CD4-positive, alpha-beta T cell treated with Interleukin-4 for 4 hours (primary cell): Measurements from ENCODE around the gene HLA-F.

Source experiments
- DNase-seq: peaks from one replicate; pipeline ENCODE4 v3.0.0-alpha.2; 2020

Gene HLA-F

DNA sequence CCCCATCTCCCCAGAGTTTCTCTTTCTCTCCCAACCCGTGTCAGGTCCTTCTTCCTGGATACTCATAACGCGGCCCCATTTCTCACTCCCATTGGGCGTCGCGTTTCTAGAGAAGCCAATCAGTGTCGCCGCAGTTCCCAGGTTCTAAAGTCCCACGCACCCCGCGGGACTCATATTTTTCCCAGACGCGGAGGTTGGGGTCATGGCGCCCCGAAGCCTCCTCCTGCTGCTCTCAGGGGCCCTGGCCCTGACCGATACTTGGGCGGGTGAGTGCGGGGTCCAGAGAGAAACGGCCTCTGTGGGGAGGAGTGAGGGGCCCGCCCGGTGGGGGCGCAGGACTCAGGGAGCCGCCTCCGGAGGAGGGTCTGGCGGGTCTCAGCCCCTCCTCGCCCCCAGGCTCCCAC lies at the start of gene HLA-F:
Gene HLA-F, plus strand, starts transcription at position 173 of the 404 bp plus-strand sequence. Its CDS starts 30 bp downstream, at position 203.
- peak; percentile 94 for DNase-seq

DNA sequence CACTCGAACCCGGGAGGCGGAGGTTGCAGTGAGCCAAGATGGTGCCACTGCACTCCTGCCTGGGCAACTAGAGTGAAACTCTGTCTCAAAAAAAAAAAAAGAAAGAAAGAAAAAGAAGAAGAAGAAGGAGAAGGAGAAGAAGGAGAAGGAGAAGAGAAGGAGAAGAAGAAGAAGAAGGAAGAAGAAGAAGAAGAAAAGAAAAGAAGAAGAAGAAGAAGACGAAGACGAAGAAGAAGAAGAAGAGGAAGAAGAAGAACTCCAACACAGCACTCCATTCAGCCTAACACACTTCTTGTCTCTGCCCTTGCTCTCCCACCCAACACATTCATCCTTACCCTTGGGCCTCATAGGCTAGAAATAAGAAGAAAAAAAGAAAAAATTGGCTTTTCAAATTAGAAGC lies 49.2 kb upstream of the HLA-F start:
- DNase-seq: no peak

DNA sequence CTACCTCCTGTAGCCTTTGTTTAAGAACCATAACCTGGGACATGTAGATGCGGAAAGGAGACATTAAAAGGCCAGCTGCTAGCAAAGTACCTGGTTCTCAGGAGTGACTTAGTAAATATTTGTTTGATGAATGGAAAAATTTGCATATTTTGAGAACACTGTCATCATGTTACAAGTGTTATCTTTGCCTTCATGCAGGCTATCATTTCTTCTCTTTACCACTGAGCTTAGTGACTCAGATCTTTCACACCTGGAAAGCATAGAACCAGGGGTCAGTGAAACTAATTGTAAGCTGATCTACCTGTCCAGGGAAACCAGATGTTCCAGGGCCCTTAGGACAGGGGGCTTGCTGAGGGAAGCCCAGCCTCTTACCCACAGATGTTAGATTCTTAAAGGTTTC lies 47.7 kb upstream of the HLA-F start:
- no peak for DNase-seq

DNA sequence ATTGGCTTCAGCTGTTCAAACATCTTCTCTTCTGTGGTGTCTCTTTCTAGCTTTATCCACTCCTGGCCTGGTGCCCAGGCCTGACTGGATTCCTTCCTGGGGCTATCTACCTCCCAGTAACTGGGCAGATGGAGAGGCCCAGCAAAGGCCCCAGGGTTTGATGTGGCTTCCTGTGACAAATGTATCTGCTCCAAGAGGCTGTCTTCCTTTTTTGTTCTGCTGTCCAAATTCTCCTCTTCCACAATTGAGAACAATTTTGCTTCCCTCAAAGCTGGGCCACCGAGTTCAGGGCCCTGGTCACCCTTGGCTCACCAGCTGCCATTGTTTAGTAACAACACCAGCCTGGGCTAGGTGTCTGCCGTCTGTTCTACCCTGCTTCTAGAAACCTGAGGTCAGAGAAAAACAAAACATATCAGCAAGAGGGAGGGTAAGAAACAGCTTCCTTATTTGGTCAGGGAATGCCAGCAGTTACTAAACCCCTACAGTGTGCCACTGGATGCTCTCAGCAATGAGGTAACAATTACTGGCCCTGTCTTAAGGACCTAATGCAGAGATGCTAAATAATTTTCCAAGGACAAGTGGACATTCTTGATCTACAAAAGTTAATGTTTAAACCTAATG lies 46.1 kb upstream of the HLA-F start:
- DNase-seq: no peak

DNA sequence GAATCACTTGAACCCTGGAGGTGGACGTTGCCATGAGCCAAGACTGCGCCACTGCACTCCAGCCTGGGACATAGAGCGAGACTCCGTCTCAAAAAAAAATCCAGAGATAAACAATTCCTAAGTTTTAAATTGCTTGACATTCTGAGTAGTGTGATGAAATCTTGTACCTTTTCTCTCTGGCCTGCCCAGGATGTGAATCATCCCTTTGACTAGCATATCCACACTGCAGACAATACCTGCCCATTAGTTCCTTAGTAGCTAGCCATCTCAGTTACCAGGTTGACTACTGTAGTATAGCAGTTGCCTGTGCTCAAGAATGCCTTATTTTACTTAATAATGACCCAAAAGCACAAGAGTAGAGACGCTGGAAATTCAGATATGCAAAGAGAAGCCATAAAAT lies 45.1 kb upstream of the HLA-F start:
- DNase-seq: no peak

DNA sequence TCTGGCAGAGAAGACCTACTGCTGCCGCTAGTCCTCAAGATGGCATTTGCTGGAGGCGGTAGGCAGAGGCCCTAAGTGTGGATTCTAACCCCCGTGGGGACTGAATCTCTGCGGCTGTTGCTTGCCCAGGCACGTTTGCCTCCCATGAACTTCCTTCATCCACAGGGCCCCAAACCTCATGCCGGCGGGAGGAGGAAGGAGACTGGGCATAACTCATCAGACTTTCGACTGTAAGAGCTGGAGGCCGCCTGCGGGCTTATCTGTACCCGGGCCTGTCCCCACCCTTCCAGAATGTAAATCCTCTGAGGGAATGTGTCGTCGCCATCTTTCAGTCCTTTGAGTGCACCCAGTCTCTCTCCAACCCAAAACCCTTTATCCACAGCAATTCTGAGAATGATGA lies 43.3 kb upstream of the HLA-F start:
- no peak for DNase-seq

DNA sequence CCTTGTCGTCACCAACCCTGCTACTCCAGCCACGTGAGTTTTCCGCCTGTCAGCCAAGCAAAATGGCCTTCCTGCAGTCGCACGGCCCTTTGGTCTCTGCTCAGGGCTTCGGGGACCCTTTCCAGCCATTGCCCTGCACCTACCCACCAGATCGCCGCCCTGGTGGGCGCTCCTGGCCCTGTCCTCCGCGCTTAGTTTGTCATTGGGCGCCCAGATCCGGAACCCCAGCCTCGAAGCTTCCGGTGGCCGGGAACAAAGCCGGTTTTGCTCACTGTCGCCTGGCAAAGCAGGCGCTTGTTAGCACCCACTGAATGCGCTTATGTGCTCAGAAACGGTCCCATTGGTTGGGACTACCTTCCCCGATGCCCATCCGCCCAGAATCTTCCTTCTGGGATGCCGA lies 42.8 kb upstream of the HLA-F start:
- DNase-seq: no peak

DNA sequence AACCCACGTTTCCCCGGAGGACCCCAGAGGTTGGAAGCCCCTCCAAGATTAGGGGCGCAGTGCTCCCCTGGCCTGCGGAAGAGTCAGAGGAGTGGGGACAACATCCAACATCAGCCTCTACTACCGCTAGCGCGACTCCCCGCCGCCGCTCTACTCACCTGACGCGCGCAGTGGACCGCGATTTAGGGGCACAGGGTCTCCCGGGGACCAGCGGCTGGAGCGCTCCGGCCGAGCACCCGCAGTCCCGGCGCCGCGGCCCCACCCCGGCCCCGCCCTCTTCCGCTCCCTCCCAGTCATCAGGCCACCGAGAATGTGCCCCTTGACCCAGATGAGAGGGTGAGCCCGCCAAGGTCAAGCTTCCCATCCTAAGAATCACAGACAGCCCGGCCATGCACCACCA lies 42.3 kb upstream of the HLA-F start, which contains the start of gene ZFP57:
Gene ZFP57, minus strand, starts transcription at position 249 of the 400 bp plus-strand sequence. CDS start 4,149 bp downstream, outside the sequence.
- DNase-seq: no peak

DNA sequence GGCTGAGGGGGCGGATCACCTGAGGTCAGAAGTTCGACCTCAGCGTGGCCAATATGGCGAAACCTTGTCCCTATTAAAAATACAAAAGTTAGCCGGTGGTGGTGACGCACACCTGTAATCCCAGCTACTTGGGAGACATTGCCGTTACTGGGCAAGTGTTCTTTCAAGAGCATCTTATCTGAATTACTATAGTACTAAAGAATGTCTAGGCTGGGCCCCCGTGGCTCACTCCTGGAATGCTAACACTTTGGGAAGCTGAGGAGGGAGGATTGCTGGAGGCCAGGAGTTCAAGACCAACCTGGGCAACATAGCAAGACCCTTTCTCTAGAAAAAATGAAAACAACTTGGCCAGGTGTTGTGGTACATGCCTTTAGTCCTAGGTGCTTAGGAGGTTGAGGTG lies 41.4 kb upstream of the HLA-F start:
- no peak for DNase-seq

DNA sequence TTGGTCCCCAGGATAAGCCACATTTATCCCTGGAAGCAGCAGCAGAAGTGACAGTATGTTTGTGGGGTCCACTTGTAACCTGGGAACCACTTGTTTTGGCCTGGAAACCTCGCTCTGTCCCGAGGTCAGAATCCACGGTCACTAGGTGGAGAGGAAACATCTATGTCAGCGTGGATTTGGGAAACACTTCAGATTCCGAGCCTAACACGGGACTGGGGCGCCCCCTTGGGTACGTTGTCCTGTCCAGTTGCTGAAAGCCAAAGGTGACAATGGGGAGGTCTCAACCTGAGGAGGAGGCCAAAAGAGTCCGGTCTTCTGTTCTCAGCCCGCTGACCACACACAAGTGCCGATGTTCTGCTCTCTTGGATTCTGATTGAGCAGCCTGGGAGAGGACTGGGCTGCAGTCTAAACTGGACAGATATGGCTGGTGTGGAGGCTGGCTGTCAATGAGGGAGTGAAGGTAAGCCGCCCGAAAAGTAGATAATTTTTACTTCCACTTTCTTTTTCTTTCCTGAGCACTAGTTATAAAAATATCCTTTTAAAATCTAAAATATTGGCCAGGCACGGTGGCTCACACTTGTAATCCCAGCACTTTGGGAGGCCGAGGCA lies 37.4 kb upstream of the HLA-F start:
- DNase-seq: no peak

DNA sequence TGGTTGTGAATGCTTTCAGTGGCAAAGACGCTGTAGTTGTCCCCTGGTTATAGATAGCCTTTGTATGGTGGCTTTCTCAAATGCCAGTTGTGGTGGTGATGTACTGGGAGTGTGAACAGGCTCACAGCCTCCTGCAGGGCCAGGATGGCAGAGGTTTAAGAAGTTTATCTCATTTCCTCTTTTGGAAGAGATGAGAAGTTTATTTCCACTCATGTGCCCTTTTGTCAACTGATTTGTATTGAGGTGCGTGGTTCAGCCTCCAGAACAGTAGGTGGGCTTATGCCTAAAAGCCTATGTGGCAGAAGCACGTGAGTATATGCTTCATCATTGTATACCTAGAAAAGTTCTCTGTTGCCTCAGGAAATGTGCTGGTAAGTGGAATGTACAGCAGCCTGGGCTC lies 28.6 kb upstream of the HLA-F start:
- no peak for DNase-seq

DNA sequence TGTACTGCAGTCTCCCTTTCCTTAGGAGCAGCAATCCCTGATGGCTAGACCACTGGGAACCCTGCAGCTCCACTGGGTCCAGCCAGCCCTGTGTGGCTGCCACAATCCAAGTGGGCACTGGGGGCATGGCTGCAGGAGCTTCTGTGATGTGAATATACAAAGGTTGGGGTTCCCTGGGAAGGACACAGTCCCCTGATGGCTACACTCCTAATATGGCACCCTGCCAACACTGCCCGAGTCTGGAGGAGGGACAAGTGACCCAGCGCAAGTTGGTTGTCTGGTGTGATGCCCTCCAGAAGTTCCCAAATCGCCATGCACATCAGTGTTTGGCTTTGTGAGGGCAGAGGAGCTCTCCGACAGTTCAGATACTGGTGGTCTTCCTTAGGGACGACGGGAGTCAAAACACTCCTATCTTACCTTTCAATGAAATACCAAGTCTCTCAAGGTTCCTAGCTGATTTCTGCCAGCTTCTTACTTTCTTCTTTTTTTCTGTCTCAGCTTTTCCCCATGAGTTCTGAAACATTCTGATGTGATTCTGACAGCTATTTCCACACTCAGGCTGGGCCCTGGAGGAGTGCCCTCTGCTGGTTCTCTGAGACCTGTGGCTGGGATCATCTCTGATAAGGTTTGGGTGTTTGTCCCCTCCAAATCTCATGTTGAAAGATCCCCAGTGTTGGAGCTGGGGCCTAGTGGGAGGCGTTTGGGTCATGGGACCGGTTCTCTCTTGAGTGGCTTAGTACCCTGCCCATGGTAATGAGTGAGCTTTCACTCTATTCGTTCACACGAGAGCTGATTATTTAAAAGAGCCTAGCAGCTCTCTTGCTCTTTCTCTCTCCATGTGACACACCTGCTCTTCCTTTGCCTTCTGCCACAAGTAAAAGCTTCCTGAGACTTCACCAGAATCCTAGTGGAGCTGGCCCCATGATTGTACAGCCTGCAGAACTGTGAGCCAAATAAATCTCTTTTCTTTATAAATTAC lies 26.8 kb upstream of the HLA-F start:
- DNase-seq: no peak

DNA sequence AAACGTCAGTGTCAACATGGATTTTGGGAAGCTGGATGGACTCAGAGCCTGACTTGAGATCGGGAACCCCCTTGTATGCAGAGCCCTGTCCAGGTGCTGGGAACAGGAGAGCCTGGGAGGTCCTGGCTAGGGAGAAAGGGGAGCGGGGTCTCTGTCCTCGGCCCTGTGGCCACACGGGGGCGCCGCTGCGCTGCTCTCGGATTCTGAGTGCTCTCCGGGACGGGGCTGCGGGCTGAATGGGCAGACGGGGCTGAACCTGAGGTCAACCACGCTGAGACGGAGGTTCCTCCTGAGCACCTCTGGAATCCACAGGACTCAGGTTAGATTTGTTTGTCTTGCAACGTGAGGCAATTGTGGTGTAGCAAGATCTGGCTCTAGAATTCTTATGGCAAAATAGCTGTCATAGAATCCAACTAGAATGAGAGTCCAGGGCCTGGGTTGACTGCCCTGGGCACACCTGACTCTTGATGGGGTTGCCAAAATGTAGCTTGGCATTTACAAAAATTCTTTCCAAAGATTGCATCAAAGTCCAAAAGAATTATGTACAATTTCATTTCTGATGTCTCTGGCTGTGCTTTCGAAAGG lies 20.6 kb upstream of the HLA-F start:
- peak; percentile 65 for DNase-seq

DNA sequence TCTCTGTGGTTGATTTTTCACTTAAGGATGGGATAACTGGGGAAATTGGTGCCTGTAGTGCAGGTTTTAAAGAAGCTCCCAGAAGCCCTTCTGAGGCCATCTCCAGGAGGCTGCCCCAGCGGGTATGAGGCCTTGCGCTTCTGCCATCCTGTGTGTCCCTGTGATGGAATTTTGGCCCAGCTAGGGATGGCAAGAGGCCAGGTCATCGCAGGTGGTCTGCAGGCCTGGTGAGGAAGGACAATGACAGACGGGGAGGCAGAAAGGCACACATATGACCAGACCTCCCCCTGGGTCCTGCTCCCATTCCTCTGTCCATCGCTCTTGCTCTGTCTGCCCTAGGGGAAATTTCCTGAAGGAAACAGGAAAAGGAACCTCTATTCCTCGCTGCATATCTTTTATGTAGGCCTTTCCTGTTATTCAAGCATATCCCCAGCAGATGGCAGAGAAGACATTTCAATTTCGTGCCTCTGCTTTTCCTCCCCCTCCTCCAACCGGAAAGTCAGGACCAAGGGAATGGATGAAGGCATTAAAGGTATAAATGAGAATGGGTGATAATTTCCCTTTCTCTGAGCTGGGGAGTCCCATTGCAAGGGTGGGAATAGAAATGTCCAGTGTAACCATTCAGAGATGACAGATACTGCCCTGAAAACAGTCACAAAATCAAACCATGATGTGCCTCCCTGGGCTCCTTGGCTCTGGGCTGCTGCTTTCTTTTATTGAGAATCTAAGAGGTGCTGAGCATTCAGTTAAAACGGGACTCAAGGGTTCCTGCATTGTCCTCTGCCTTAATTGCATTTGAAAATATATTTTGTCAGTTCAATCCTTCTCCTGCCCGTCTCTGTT lies 17.6 kb upstream of the HLA-F start:
- DNase-seq: peak; percentile 41

DNA sequence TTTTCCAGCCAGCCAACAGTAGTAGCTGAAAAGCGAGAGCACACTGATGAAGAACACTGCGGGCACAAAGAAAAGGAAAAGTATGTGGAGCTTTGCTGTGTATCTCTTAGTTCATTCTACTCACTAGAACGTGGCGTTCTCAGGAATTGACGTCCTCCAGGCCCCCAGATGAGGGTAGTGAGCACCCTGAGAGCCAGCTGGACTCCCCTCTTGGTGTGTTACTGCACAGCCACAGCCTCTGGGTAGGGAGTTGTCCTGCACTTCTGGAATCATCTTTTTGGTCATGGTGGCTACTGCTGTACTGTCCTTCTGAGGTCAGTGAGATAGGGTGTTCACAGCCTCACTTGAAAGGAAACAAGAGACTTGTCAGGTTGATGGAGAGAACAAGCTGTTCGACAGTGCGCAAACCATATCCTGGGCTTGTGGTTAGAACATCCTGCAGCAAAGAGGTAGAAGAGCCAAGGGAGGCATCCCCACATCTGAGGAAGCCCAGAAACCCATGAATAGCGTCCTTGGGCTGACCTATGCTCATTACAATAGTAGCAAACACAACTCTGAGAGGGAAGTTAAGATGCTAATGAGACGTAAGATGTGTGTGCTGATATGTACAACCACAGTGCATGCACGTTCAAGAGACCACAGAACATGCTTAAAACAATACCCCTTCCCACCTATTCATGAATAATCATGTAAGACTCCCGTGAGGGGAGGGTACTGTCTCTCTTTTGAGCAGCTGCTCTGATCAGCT lies 14.6 kb upstream of the HLA-F start:
- peak; percentile 71 for DNase-seq

DNA sequence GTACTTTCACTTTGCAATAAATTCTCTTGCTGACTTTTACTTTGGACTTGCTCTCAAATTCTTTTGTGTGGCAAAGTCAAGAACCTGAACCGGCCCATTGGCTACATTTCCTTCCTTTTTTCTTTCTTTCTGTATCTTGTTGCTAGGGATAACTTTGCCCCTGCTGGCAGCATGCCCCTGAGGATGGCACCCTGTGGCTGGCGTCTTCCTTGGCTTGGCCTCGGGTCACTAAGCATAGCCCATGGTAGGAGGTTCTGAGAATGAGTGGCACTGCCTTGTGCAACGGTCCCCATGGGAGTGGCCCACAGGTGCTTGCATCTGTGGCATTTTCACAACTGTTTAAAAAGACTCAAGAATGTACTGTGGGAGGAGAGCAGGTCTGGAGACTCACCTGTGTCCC lies 14.0 kb upstream of the HLA-F start:
- no peak for DNase-seq

DNA sequence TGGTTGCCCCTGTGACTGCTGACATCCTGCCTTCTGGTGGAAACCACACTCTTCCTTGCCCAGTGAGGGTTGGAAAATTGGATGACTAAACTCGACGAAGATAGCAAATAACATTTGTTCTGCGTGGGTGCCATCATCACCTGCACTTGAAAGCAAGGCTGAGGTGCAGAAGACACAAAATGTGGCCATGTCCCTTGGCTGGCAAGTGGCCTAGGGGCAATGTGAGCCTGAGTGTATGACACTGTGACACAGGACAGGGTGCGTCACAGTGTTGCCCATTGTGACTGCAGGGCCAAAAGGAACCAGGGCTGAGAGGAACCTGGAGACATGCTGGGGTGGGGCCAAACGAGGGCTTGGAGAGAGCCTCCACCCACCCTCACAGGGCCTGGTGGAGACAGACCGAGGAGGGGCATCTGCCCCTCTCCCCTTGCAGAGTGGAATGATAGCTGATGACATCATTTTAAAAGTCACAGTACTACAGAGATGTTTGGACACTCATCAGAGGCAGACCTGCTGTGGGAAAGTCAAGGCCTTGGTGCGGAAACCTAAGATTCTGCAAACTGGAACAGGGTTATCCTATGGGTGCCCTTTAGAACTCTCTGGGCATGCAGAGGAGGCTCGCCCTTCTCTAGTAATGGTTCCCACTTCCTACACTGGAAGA lies 12.8 kb upstream of the HLA-F start:
- DNase-seq: no peak

DNA sequence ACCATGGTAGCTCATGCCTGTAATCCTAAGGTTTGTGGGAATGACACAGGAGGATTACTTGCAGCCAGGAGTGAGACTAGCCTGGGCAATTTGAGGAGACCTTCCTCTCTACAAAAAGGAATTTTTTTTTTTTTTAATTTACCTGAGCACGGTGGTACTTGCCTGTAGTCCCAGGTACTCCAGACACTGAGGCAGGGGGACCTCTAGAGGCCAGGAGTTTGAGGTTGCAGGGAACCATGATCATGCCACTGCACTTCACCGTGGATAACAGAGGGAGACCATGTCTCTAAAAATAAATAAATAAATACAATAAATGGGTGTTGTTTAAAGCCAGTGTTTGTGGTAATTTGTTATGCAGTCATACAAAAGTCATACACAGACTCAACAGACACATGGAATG lies 2.4 kb upstream of the HLA-F start:
- peak; percentile 49 for DNase-seq

DNA sequence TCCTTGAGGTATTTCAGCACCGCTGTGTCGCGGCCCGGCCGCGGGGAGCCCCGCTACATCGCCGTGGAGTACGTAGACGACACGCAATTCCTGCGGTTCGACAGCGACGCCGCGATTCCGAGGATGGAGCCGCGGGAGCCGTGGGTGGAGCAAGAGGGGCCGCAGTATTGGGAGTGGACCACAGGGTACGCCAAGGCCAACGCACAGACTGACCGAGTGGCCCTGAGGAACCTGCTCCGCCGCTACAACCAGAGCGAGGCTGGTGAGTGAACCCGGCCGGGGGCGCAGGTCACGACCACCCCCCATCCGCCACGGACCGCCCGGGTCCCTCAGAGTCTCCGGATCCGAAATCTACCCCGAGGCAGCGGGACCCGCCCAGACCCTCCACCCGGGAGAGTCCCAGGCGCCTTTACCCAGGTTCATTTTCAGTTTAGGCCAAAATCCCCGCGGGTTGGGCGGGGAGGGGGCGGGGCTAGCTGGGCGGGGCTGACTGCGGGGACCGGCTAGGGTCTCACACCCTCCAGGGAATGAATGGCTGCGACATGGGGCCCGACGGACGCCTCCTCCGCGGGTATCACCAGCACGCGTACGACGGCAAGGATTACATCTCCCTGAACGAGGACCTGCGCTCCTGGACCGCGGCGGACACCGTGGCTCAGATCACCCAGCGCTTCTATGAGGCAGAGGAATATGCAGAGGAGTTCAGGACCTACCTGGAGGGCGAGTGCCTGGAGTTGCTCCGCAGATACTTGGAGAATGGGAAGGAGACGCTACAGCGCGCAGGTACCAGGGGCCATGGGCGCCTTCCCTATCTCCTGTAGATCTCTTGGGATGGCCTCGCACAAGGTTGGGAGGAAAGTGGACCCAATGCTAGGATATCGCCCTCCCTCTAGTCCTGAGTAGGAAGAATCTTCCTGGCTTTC lies 693 bp downstream of the HLA-F start:
- DNase-seq: peak; percentile 82
